Superior temporal gyrus (tissue), 1 donor: ENCODE data around the gene TENM3.

Source experiments
- DNase-seq: peaks from one replicate; pipeline ENCODE4 v3.0.0-alpha.2; 2016; ENCODE audit errors: extremely low spot score

Gene TENM3

GRCh38 chr4:182684796-182685195 lies 441.6 kb downstream of the TENM3 start:
- DNase-seq: no peak

GRCh38 chr4:182688081-182688480 lies 444.9 kb downstream of the TENM3 start:
- DNase-seq: no peak

- DNase-seq: no peak
Measured at GRCh38 chr4:182694551-182694950, 451.3 kb downstream of the TENM3 start.

- no peak for DNase-seq
Measured at GRCh38 chr4:182695009-182695408, 451.8 kb downstream of the TENM3 start.

- DNase-seq: no peak
Measured at GRCh38 chr4:182695842-182696241, 452.6 kb downstream of the TENM3 start.

- DNase-seq: no peak
Measured at GRCh38 chr4:182697094-182697493, 453.9 kb downstream of the TENM3 start.

GRCh38 chr4:182698212-182698611 lies 455.0 kb downstream of the TENM3 start:
- no peak for DNase-seq

- DNase-seq: no peak
Measured at GRCh38 chr4:182699201-182699600, 456.0 kb downstream of the TENM3 start.

- DNase-seq: no peak
Measured at GRCh38 chr4:182699795-182700194, 456.6 kb downstream of the TENM3 start.

GRCh38 chr4:182700362-182701160 lies 457.4 kb downstream of the TENM3 start:
- no peak for DNase-seq

GRCh38 chr4:182704077-182704476 lies 460.9 kb downstream of the TENM3 start:
- DNase-seq: no peak

GRCh38 chr4:182704948-182705347 lies 461.7 kb downstream of the TENM3 start:
- DNase-seq: no peak

- no peak for DNase-seq
Measured at GRCh38 chr4:182705389-182705788, 462.2 kb downstream of the TENM3 start.

GRCh38 chr4:182711211-182711610 lies 468.0 kb downstream of the TENM3 start:
- no peak for DNase-seq

GRCh38 chr4:182715548-182715947 lies 472.3 kb downstream of the TENM3 start:
- DNase-seq: no peak

- DNase-seq: no peak
Measured at GRCh38 chr4:182716192-182716591, 473.0 kb downstream of the TENM3 start.

- DNase-seq: no peak
Measured at GRCh38 chr4:182717788-182718583, 474.8 kb downstream of the TENM3 start.

GRCh38 chr4:182724414-182724813 lies 481.2 kb downstream of the TENM3 start:
- DNase-seq: no peak

GRCh38 chr4:182729516-182729915 lies 486.3 kb downstream of the TENM3 start:
- no peak for DNase-seq

- no peak for DNase-seq
Measured at GRCh38 chr4:182730791-182731190, 487.6 kb downstream of the TENM3 start.

- no peak for DNase-seq
Measured at GRCh38 chr4:182736207-182736606, 493.0 kb downstream of the TENM3 start.

- DNase-seq: no peak
Measured at GRCh38 chr4:182738283-182739047, 495.3 kb downstream of the TENM3 start.
